ENCODE measurements around the gene CDH23. TPM values are rescaled to one million over a fixed set of nuclear protein-coding genes. Genes with fewer than 3 reads are reported as not detected.

The CDH23 gene
- total and polyA plus RNA-seq, 10 of the 15 experiments (the other 5 are each of a cell fraction or from before 2014, with no cell fraction given): 0.09 to 0.40 (median 0.15) TPM; not detected in 1

DNA sequence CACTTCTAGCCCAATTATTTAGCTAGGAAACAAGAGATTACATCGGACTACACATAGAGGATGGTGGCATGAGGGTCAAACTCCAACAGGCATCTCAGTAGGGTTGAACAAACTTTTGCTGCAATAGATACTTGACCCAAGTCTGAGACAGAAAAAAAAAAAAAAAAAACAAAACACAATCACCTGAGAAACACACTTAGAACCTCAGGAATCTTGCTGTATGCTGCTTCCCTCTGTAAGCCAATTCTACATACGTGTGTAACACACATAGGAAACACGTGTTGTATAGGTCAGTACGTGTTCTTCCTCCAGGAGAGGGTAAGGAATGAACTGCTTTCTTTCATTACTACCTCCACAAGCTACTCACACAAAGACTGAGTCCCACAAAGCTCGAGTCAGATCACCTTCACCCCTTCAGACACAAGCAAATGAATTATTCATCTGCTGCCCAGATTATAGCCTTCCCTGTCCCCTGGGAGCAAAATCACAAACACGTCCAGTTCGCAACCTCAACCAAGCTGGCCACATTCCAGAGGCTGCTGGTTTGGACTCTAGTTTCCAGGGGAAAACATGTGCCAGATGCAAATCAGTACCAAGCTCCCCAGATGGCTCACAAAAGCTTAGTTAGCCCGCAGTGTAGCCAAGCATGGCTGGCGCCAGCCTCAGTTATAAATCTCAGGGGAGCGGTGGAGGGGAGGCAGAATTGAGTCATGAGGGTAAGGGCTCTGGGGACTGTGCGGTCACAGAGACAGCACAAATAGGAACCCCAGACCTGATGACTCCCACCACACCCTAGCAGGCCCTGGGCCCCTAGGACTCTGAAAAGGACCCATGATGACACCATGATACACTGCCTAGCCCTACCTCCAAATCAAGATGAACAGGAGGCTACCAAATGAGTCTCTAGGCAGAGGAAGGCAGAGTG lies 439.2 kb downstream of the CDH23 start (continued):
- TF ChIP-seq, protein P1, sequence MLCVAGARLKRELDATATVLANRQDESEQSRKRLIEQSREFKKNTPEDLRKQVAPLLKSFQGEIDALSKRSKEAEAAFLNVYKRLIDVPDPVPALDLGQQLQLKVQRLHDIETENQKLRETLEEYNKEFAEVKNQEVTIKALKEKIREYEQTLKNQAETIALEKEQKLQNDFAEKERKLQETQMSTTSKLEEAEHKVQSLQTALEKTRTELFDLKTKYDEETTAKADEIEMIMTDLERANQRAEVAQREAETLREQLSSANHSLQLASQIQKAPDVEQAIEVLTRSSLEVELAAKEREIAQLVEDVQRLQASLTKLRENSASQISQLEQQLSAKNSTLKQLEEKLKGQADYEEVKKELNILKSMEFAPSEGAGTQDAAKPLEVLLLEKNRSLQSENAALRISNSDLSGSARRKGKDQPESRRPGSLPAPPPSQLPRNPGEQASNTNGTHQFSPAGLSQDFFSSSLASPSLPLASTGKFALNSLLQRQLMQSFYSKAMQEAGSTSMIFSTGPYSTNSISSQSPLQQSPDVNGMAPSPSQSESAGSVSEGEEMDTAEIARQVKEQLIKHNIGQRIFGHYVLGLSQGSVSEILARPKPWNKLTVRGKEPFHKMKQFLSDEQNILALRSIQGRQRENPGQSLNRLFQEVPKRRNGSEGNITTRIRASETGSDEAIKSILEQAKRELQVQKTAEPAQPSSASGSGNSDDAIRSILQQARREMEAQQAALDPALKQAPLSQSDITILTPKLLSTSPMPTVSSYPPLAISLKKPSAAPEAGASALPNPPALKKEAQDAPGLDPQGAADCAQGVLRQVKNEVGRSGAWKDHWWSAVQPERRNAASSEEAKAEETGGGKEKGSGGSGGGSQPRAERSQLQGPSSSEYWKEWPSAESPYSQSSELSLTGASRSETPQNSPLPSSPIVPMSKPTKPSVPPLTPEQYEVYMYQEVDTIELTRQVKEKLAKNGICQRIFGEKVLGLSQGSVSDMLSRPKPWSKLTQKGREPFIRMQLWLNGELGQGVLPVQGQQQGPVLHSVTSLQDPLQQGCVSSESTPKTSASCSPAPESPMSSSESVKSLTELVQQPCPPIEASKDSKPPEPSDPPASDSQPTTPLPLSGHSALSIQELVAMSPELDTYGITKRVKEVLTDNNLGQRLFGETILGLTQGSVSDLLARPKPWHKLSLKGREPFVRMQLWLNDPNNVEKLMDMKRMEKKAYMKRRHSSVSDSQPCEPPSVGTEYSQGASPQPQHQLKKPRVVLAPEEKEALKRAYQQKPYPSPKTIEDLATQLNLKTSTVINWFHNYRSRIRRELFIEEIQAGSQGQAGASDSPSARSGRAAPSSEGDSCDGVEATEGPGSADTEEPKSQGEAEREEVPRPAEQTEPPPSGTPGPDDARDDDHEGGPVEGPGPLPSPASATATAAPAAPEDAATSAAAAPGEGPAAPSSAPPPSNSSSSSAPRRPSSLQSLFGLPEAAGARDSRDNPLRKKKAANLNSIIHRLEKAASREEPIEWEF (IDR thresholded peaks at IDR 0.05; ENCODE audit: insufficient replicate concordance, low read depth, low read length): peak; percentile 85
- TF ChIP-seq BACH1 (IDR thresholded peaks at IDR 0.05; ENCODE audit: borderline replicate concordance) (peak; percentile 72; the same call in 1 of the 2 replicates), PAX5 (IDR thresholded peaks at IDR 0.05; ENCODE audit: borderline replicate concordance, low read depth, low read length) (peak; percentile 100), MTA3 (IDR thresholded peaks at IDR 0.05; ENCODE audit: borderline replicate concordance, low read length) (peak; percentile 97; the same call in 1 of the 2 replicates), MYC (IDR thresholded peaks at IDR 0.05; ENCODE audit: insufficient read depth, insufficient read length, insufficient replicate concordance, low read length, severe bottlenecking) (no peak), MXI1 (IDR thresholded peaks at IDR 0.05; ENCODE audit: low read depth, low read length) (peak; percentile 28; the same call in 1 of the 2 replicates), SMC3 (IDR thresholded peaks at IDR 0.05; ENCODE audit: borderline replicate concordance, low read length) (peak; percentile 24; the same call in 1 of the 2 replicates), YBX1 (IDR thresholded peaks at IDR 0.05) (peak; percentile 88; the same call in 1 of the 2 replicates), BHLHE40 (IDR thresholded peaks at IDR 0.05; ENCODE audit: borderline replicate concordance in 1 of 2, low read depth in 2 of 2, low read length in 1 of 2) (peak; percentile 92 to 94), RFX5 (IDR thresholded peaks at IDR 0.05; ENCODE audit: low read depth, low read length) (no peak), ZNF274 (IDR thresholded peaks at IDR 0.05; ENCODE audit: insufficient read depth, insufficient read length) (no peak), SPI1 (IDR thresholded peaks at IDR 0.05; ENCODE audit: borderline replicate concordance, insufficient read depth, low read depth, low read length) (peak; percentile 33; the same call in 1 of the 2 replicates), CREB1 (IDR thresholded peaks at IDR 0.05; ENCODE audit: low read depth) (peak; percentile 75), EED (IDR thresholded peaks at IDR 0.05; ENCODE audit: low read depth) (peak; percentile 97; the same call in 1 of the 2 replicates), GABPA (IDR thresholded peaks at IDR 0.05; ENCODE audit: low read depth) (peak; percentile 60; the same call in 1 of the 2 replicates), IRF4 (IDR thresholded peaks at IDR 0.05; ENCODE audit: low read depth, low read length) (peak; percentile 96)
- TF ChIP-seq, protein P2, sequence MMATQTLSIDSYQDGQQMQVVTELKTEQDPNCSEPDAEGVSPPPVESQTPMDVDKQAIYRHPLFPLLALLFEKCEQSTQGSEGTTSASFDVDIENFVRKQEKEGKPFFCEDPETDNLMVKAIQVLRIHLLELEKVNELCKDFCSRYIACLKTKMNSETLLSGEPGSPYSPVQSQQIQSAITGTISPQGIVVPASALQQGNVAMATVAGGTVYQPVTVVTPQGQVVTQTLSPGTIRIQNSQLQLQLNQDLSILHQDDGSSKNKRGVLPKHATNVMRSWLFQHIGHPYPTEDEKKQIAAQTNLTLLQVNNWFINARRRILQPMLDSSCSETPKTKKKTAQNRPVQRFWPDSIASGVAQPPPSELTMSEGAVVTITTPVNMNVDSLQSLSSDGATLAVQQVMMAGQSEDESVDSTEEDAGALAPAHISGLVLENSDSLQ (IDR thresholded peaks at IDR 0.05): peak; percentile 28; the same call in 1 of the 2 replicates
- TF ChIP-seq, protein P3, sequence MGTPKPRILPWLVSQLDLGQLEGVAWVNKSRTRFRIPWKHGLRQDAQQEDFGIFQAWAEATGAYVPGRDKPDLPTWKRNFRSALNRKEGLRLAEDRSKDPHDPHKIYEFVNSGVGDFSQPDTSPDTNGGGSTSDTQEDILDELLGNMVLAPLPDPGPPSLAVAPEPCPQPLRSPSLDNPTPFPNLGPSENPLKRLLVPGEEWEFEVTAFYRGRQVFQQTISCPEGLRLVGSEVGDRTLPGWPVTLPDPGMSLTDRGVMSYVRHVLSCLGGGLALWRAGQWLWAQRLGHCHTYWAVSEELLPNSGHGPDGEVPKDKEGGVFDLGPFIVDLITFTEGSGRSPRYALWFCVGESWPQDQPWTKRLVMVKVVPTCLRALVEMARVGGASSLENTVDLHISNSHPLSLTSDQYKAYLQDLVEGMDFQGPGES (IDR thresholded peaks at IDR 0.05): no peak; the same call in 1 of the 2 replicates

Measured in GM12878 (cell line).